Measurements from ENCODE around the gene CNTLN.
"Not testable (repeated sequence)": the region's sequence is repeated elsewhere in the genome, so short reads cannot be mapped to it uniquely, and the experiment has no call there.

Gene CNTLN

GRCh38 chr9:17171309-17172094, 36.7 kb downstream of the CNTLN start:
- DNase-seq (ENCODE audit: low read depth in 2 of 2) = no peak

GRCh38 chr9:17177496-17177895, 42.7 kb downstream of the CNTLN start:
- not testable (repeated sequence) for DNase-seq (ENCODE audit: low read depth in 2 of 2)

- DNase-seq (ENCODE audit: low read depth in 2 of 2) = no peak
These were observed 50.7 kb downstream of the CNTLN start for GRCh38 chr9:17185481-17186029.

GRCh38 chr9:17191082-17191481, 56.2 kb downstream of the CNTLN start:
- no peak for DNase-seq (ENCODE audit: low read depth in 2 of 2)

GRCh38 chr9:17204611-17205152, 69.8 kb downstream of the CNTLN start:
- no peak for DNase-seq (ENCODE audit: low read depth in 2 of 2)

- no peak for DNase-seq (ENCODE audit: low read depth in 2 of 2)
These were observed 81.2 kb downstream of the CNTLN start for GRCh38 chr9:17216011-17216410.

- DNase-seq (ENCODE audit: low read depth in 2 of 2) = no peak
These were observed 81.8 kb downstream of the CNTLN start for GRCh38 chr9:17216646-17217045.

- no peak for DNase-seq (ENCODE audit: low read depth in 2 of 2)
These were observed 82.4 kb downstream of the CNTLN start for GRCh38 chr9:17217272-17217671.

GRCh38 chr9:17219261-17219660, 84.4 kb downstream of the CNTLN start:
- no peak for DNase-seq (ENCODE audit: low read depth in 2 of 2)

- no peak for DNase-seq (ENCODE audit: low read depth in 2 of 2)
These were observed 88.1 kb downstream of the CNTLN start for GRCh38 chr9:17222932-17223331.

- DNase-seq (ENCODE audit: low read depth in 2 of 2) = no peak
These were observed 90.6 kb downstream of the CNTLN start for GRCh38 chr9:17225407-17225806.

- DNase-seq (ENCODE audit: low read depth in 2 of 2) = no peak
These were observed 95.2 kb downstream of the CNTLN start for GRCh38 chr9:17229945-17230560.

- DNase-seq (ENCODE audit: low read depth in 2 of 2) = no peak
These were observed 95.8 kb downstream of the CNTLN start for GRCh38 chr9:17230646-17231045.

GRCh38 chr9:17236147-17236546, 101.3 kb downstream of the CNTLN start:
- DNase-seq (ENCODE audit: low read depth in 2 of 2) = no peak

- DNase-seq (ENCODE audit: low read depth in 2 of 2) = no peak
These were observed 111.9 kb downstream of the CNTLN start for GRCh38 chr9:17246770-17247169.

GRCh38 chr9:17251100-17251499, 116.3 kb downstream of the CNTLN start:
- DNase-seq (ENCODE audit: low read depth in 2 of 2) = no peak

GRCh38 chr9:17268531-17269188, 133.8 kb downstream of the CNTLN start:
- DNase-seq (ENCODE audit: low read depth in 2 of 2) = not testable (repeated sequence)

GRCh38 chr9:17269799-17270198, 135.0 kb downstream of the CNTLN start:
- DNase-seq (ENCODE audit: low read depth in 2 of 2) = no peak

- no peak for DNase-seq (ENCODE audit: low read depth in 2 of 2)
These were observed 137.7 kb downstream of the CNTLN start for GRCh38 chr9:17272536-17272935.

GRCh38 chr9:17280350-17281012, 145.6 kb downstream of the CNTLN start:
- DNase-seq (ENCODE audit: low read depth in 2 of 2) = no peak

- DNase-seq (ENCODE audit: low read depth in 2 of 2) = not testable (repeated sequence)
These were observed 155.8 kb downstream of the CNTLN start for GRCh38 chr9:17290673-17291072.

- no peak for DNase-seq (ENCODE audit: low read depth in 2 of 2)
These were observed 156.9 kb downstream of the CNTLN start for GRCh38 chr9:17291766-17292165.

Measured in stimulated activated CD8-positive, alpha-beta memory T cell treated with anti-CD3 and anti-CD28 coated beads, Interleukin-7, amount 100 ng/mL, for 4 hours (primary cell).